Suppressor macrophage treated with lipopolysaccharide for 4 hours (primary cell): Measurements from ENCODE around the gene CEP135.
"Not testable (repeated sequence)": the region's sequence is repeated elsewhere in the genome, so short reads cannot be mapped to it uniquely, and the experiment has no call there.

Source experiments
- DNase-seq: peaks from one replicate; pipeline ENCODE4 v3.0.0-alpha.2; 2020

Gene CEP135

DNA sequence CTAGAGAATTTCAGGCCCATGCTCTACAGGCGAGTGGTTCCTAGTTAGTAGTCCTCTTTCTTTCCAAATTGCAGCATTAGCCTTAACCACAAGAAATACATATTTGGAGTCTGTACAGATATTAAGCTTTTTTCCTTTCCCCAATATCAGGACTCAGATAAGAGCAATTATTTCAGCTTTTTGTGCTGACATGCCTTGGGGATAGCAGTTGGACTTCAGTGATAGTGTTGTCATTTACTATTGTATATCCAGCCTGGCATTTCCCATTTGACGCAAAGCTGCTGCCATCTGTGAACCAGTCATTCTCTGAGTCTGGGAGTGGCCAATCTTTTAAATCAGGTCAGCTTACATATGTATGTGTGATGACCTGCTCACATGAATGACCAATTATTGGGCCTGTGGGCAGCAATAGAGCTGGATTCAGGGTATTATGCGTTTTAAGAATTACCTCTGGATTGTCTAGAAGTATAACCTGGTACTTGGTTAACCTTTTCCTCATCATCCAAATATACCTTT, 6.8 kb upstream of the CEP135 start:
- DNase-seq, result no peak

DNA sequence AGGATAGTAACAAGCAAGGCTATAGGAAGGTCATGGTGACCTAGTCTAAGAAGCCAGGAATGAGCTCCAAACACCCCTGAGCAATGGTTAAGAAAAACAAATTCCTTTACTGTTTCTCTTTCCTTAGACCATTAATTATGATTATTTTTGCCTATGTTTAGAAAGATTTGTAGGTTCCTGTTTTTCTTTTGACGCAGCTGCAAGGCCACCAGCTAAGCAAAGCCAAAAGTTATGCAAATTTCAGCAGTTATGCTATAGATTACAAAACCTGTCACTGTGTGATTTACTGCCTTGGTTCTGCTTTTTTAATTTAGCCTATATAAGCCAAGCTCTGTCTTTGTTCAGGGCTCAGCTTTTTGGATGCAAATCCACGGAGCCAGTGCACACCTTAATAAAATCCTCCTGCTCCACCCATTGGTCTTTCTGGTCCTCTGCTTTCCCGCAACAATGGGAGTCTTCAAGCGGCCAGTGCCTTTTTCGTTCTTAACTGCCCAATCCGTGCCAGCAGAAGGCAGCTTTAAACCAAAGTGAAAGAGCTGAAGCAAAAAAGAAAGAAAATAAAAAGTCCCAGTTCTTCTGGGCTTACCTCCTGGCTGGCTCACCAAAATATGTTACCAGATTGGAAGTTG, 1.4 kb upstream of the CEP135 start:
- peak; percentile 90 for DNase-seq

DNA sequence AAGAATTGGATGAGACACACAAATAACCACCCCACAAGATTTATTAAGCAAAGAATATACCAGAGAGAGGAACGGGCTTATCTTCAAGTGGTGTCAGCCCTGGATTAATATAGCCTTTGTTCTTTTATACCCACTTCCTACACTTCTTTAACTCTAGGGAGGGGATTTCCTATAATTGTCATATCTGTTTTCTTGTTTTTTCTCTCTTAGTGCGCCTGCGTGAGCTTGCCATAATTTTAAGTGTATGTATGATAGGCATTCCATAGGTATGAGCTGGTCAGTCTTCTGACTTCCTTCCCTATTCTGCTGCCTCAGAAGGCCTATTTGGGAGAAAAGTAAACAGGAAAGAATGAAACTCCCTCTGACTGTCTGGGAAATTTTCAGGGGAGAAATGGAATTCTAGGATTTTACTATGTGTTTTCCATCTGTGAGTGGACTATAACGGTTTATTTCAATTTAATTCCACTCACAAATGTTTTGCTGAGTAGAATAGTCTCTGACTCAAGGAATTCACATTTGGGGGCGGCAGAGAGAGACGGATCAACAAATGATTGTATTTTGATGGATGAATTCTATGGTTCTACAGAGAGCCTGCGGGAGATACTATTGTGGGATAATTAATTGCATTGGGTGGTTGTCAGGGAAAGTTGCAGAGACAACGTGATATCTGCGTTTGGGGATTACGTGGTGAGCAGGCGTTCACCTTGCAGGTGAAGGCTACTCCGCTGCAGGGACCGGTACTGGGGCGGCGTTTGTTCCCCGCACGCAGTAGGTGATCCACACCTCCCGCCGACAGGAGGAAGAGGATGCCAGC, 626 bp upstream of the CEP135 start:
- DNase-seq, result peak; percentile 89

DNA sequence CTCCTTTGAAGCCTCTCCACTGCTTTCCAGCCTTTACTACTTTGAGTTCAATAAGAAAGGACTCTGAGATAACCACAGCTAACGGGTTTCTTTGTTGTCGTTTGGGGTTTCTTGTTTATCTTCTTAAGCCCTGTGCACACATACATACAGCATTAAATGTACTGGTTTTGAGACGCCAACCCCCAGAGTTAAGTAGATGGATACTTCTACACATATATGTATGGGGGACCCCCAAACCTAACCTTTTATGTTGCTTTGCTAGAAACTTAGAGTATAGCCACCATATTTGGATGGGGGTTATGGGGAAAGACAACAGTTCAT, 697 bp downstream of the CEP135 start:
- no peak for DNase-seq

DNA sequence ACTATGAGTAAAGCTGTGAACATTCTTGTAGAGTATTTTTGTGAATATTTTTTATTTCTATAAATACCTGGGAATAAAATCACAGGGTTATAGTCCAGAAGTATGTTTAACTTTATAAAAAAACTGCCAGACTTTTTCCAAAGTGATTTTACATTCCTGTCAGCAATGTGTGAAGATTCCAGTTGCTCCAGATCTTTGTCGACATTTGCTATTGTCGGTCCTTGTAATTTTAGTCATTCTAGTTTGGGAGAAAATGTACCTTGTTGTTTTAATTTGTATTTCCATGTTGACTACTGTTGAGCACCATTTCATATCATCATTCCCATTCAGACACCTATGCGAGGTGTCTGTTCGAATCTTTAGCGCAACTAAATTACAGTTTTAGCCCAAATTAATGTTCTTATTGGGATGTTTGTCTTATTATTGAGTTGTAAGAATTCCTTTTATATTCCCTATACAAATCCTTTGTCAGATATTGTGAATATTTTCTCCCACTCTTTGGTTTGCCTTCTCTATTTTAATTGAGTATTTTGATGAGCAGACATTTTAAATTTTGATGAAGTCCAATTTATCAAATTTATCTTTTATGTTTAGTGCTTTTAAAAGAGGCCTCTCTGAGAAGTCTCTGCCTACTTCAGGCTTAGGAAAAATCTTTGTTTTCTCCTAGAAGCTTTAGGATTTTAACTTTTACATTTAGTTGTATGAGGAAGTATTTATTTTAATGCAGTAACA, 2.6 kb downstream of the CEP135 start:
- DNase-seq, result no peak

DNA sequence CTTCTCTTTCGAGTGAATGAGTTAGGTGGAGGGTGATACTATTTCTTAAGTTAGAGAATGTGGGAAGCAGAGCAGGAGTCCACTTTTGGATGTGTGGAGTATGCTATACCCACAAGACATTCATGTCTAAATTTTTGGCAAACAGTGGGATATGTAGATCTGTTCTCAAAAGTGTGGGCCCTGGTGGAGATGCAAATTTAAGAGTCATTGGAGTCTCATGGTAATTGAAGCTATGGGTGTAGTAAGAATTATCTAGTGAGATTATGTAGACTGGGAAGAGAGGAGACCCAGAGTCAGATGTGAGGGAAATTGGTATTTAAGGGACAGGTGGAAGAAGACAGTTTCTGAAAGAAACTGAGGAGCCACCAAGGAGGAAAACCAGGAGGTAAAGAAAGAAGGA, 7.0 kb downstream of the CEP135 start:
- DNase-seq, result no peak

DNA sequence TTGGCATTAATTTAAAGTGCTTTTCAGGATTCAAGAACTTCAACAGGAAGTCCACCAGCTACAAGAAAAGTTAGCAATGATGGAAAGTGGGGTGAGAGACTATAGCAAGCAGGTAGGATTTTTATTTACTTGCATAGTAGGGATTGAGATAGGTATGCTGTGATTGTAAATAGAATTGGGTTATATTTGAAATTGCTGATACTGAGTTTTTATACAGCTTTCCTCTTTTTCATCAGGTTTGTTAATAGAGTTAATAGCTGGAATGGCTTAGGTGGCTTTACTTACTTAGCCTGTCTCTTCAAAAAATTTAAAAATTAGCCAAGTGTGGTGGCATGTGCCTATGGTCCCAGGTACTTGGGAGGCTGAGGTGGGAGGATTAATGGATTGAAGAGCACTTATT, 10.9 kb downstream of the CEP135 start:
- DNase-seq, result no peak

DNA sequence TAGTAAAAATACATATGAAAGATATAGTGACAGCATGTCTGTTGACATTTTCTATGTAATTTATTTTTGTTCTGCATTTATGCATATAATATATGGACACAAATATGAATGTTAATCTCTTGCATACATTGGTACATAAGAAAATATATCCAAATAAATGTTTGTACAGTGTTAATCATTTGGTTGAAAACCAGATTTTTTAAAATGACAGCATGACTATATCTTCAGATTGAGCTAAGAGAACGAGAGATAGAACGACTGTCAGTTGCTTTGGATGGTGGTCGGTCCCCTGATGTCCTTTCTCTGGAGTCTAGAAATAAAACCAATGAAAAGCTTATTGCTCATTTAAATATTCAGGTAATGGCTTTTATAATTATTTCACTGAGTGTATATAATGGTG, 15.3 kb downstream of the CEP135 start:
- no peak for DNase-seq

DNA sequence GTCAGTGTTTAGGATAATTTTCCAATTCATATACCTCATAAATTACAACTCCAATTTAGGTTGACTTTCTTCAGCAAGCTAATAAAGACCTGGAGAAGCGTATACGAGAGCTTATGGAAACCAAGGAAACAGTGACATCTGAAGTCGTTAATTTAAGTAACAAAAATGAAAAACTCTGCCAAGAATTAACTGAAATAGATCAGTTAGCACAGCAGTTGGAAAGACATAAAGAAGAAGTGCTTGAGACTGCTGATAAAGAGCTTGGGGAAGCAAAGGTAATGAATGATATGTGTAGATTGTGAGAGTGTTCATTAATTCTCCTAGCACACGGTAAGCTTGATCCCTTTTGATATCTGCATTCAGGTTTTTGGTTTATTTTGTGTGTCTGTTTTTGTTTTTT, 16.8 kb downstream of the CEP135 start:
- DNase-seq, result no peak

DNA sequence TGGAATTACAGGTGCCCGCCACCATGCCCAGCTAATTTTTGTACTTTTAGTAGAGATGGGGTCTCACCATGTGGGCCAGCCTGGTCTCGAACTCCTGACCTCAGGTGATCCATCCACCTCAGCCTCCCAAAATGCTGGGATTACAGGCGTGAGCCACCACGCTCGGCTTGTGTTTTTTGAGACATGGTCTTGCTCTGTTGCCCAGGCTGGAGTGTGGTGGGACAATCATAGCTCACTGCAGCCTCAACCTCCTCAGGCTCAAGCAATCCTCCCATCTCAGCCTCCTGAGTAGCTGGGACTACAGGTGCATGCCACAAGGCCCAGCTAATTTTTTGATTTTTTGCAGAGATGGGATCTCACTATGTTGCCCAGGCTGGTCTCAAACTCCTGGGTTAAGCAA, 17.6 kb downstream of the CEP135 start:
- not testable (repeated sequence) for DNase-seq

DNA sequence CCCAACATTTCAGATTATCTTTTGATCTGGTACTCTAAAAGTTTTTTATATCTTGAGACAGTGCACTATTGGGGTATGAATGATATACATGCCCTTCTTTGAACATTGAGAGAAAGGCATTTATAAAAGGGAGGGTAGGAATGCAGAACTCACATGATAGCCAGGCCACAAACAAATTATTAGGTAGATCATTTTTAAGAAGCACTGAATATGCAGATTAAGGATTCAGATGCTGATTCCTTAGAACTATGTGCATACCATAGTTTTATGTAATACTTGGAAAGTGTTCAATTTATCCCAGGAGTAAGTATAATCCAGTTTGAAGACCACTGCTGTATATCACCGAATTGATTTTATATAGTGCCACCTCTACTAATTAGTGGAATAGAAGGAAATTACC, 18.6 kb downstream of the CEP135 start:
- no peak for DNase-seq

DNA sequence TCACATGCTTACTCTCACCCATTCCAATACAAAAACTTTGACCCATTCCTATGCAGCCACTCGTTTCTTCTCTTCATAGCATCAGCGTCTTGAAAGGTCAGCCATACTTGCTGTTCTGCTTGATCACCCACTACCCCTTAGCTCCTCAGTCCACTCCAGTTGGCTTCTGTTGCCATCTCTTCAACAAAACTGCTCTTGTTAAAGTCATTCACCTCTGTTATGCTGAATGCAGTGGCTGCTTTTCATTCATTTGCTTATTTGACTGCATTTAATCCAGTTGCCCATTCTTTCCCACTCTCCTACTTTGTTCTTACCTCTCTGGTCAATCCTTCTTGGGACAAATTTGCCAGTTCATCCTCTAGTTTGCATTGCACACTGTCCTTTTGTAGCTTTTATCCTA, 24.9 kb downstream of the CEP135 start:
- DNase-seq, result no peak

DNA sequence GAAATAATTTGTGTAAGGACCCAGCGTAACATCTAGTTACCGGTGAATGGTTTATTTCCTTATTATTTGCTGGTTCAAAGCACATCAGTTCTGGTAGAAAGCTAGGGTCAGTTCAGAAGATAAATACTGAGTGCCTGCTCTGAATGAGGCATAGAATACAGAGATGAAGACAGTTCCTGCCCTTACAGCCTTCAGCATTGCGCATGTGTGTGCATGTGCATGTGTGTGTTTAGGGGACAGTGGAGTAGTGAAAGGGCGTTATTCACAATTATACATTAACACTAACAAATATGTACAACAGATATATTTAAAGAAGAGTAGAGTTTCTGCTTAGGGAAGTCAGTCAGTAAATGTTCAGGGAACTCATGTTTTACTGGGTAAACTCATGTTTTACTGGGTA, 29.1 kb downstream of the CEP135 start:
- no peak for DNase-seq

DNA sequence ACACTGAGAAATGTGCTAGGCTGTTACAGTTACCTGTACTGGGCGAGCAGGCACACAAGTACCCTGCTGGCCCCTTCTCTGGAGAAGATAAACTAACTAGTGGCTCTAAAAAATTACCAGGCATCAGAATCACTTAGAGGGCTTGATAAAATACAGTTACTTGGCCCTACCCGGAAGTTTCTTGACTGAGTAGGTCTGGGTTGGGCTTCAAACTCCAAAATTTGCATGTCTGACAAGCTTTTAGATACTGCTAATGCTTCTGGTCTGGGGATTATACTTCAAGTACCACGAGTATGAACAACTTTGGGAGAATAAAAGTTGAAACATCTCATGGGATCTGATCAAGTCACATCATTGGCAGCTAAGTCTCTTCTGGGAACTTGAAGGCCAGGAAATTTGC, 30.8 kb downstream of the CEP135 start:
- DNase-seq, result no peak

DNA sequence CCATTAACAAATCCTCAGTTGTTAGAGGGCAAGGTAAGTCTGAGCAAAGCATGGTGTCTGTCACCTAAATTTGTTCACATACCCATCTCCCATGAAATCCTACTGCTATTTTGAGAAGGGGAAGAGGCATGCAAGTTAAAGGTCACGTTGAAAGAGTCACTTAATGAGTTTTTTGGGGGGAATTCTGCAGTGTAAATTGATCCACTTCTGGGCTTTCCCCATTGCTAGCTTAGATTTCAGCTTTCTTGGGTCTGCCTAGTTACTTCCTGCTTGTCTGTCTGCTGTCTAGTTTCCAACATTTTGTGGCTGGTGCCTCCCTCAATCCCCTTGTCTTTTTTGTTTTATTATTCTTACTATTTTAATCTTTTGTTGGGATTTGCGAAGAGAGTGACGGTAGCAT, 32.0 kb downstream of the CEP135 start:
- DNase-seq, result peak; percentile 60

DNA sequence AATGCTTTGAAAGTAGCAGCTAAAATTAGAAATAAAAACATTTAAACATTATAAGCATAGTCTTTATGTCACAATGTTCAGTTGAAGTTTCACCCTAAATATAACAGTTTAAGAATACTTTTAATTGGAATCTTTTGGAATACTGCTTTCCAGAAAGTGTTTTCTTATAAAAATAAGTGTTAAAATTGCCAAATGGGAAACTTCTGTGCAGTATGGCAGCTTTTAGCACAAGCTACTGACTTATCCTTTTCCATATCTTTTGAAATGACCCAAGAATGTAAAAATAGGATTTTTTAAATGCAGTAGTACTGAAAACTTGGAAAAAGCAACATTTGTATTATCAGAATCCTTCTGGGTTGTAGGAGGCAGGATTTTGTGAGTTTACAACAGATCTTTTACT, 34.2 kb downstream of the CEP135 start:
- DNase-seq, result no peak

DNA sequence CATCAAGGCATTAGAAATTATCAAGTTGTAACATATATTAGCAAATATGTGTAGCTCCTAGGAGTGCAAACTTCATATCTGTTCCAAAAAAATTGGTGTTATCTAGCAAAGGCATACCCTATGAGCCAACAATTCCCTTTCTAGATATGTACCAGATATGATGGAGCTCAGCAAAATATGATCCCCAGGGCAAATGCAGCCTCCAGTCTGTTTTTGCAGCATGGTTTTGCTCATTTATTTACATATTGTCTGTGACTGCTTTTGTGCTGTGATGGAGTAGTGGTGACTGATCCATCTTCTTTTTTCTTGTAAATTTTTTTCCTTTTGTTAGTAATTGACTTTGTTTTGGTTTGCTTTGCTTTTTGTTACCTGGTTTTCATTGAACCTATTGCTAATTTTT, 41.0 kb downstream of the CEP135 start:
- DNase-seq, result no peak

DNA sequence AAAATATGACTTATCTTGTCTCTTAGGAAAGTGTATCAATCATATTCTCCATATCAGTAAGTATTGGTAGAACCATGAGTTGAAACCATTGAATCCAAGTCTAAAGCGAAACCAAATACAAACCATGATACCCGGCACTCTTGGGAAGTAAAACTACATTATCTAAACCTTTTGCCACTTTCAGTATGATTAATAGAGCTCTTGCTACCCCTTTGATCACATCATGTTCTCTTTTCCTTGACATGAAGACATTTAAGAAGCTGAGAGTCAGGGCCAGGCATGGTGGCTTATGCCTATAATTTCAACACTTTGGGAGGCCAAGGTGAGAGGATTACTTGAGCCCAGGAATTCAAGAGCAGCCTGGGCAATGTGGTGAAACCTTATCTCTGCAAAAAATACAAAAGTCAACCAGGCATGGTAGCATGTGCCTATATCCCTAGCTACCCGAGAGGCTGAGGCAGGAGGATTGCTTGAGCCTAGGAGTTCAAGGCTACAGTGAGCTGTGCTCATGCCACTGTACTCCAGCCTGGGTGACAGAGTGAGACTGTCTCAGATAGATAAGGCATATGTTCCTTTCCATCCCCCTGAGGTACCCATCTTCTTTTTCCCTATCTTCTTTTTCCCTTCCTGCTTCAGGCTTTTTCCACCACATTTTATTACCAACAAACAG, 45.4 kb downstream of the CEP135 start:
- peak; percentile 54 for DNase-seq

DNA sequence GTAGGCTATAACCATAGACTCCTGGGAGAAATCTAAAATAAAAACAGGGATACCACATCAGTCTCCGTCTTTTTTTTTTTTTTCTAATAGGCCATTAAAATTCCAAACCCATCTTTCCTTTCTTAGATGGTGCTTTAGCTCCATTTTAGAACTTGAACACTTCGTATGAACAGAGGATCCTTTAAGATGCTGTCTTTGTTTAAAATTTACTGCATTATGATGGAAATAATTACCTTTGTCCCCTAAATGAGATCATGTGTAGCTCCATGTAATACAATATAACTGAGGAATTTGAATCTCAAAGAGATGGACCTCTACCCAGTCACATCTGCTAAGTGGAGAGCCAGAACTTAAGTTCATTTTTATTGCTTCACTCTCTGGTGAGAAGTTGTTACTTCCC, 47.9 kb downstream of the CEP135 start:
- no peak for DNase-seq

DNA sequence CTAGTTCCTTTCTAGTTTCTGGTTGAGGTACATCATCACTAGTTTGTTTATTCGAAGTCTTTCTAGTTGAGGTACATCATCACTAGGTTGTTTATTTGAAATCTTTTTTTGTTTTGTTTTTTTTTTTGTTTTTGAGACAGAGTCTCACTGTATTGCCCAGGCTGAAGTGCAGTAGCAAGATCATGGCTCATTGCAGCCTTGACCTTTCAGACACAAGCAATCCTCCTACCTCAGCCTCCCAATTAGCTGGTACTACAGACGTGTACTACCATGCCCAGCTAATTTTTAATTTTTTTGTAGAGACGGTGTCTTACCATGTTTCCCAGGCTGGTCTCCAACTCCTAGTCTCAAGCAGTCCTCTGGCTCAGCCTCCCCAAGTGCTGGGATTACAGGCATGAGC, 54.9 kb downstream of the CEP135 start:
- no peak for DNase-seq

DNA sequence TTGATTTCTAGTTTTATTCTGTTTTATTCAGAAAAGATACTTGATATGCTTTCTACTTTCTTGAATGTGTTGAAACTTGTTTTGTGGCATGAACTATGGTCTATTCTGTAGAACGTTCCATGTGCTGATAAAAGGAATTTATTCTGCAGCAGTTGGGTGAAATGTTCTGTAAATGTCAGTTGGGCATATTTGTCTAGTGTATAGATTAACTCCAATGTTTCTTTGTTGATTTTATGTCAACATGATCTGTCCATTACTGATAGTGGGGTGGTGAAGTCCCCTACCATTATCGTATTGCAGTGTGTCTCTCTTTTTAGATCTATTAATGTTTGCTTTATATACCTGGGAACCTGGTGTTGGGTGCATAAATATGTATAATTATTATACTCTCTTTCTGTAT, 55.5 kb downstream of the CEP135 start:
- no peak for DNase-seq

DNA sequence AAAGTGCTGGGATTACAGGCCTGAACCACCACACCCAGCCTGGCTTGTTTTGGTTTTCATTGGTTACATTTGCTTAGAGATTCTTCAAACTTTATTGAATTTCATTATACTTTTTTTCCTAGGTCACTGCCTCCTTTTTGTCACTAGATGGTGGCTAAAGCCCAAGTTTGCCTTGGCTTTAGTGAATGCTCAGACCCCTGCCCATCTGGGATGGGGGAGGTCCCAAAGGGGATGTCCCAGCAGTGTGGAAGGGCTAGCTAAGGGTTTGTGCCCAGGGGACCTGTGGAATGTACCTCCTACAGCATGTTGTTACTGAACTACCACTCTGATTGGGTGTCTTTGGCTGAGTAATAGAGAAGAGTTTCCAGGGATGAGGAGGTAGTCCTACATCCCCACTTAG, 58.4 kb downstream of the CEP135 start:
- no peak for DNase-seq

DNA sequence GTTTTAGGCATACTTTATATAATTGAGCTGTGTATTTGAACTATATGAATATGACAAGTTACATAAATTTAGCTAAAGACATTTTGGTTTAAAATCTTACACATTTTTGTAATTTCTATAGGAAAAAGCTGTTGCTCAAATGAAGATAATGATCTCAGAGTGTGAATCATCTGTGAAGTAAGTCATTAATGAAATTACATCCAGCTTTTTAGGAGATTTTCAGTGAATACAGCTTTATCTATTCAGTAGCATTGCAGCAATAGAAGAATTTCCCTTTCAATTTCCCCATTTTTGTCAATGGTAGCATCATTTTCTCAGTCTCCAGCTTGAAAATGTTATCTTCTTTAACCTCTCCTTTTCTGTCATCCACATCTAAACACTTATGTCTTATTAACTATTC, 59.5 kb downstream of the CEP135 start:
- DNase-seq, result peak; percentile 56

DNA sequence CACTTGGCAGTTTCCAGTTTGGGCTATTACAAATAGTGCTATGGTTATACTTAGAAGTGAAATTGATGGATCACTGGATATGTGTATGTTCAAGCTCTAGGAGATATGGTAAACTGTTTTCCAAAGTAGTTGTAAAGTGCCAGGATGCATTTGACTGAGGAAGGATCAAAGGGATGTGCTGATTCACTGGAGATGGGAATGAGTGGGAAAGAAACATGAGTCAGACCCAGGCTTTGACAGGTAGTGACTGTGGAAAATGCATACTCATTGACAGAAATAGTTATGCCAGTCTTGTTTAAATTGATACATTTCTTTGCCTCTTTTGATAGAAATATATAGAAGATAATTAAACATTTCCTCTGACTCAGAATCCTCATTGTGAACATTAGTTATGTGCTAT, 77.9 kb downstream of the CEP135 start:
- no peak for DNase-seq
